HT-29 (cell line): ENCODE measurements around the gene VAMP3. TPM values are rescaled to one million over a fixed set of nuclear protein-coding genes. Genes with fewer than 3 reads are reported as not detected.

Experiments
- DNase-seq: peaks from one replicate; pipeline ENCODE4 v3.0.0-alpha.2; 2015; ENCODE audit warnings: low spot score
- total RNA-seq: library from RNA; depleted of rRNA; stranded (reverse); fragments of >200 nt; shearing (Covaris generic); gene quantifications from 2 replicates; pipeline ENCODE4 v1.2.3, GENCODE V29; 2014; rRNA removed

VAMP3 gene
- total RNA-seq = 49.2 and 50.7 TPM in 2 replicates

GRCh38 chr1:7770997-7771822 lies at the start of gene VAMP3:
Gene VAMP3, plus strand, starts transcription at chr1:7771296. Its CDS starts 88 bp downstream, at chr1:7771384.
- DNase-seq = peak; percentile 73

GRCh38 chr1:7721940-7722669 lies 49.0 kb upstream of the VAMP3 start:
- DNase-seq = no peak

- no peak for DNase-seq
These were observed 48.5 kb upstream of the VAMP3 start for GRCh38 chr1:7722670-7723012.

GRCh38 chr1:7726623-7727022 lies 44.5 kb upstream of the VAMP3 start:
- no peak for DNase-seq

- DNase-seq = no peak
These were observed 43.2 kb upstream of the VAMP3 start for GRCh38 chr1:7727809-7728471.

GRCh38 chr1:7729761-7730160 lies 41.3 kb upstream of the VAMP3 start:
- DNase-seq = no peak

GRCh38 chr1:7732331-7732730 lies 38.8 kb upstream of the VAMP3 start:
- DNase-seq = no peak

GRCh38 chr1:7733276-7733675 lies 37.8 kb upstream of the VAMP3 start:
- no peak for DNase-seq

- no peak for DNase-seq
These were observed 33.1 kb upstream of the VAMP3 start for GRCh38 chr1:7738044-7738443.

GRCh38 chr1:7743346-7743745 lies 27.8 kb upstream of the VAMP3 start:
- DNase-seq = no peak

- DNase-seq = no peak
These were observed 26.2 kb upstream of the VAMP3 start for GRCh38 chr1:7744882-7745281.

GRCh38 chr1:7745783-7746182 lies 25.3 kb upstream of the VAMP3 start:
- DNase-seq = no peak

- DNase-seq = no peak
These were observed 23.5 kb upstream of the VAMP3 start for GRCh38 chr1:7747605-7748004.

GRCh38 chr1:7749126-7749525 lies 22.0 kb upstream of the VAMP3 start:
- no peak for DNase-seq

GRCh38 chr1:7751174-7751573 lies 19.9 kb upstream of the VAMP3 start:
- no peak for DNase-seq

- peak; percentile 85 for DNase-seq
These were observed 18.3 kb upstream of the VAMP3 start for GRCh38 chr1:7752512-7753417.

GRCh38 chr1:7753641-7754040 lies 17.5 kb upstream of the VAMP3 start:
- DNase-seq = no peak

GRCh38 chr1:7754234-7754633 lies 16.9 kb upstream of the VAMP3 start:
- DNase-seq = no peak

- DNase-seq = peak; percentile 18
These were observed 15.6 kb upstream of the VAMP3 start for GRCh38 chr1:7755448-7755847.

- no peak for DNase-seq
These were observed 10.9 kb upstream of the VAMP3 start for GRCh38 chr1:7760245-7760644.

GRCh38 chr1:7761103-7761502 lies 10.0 kb upstream of the VAMP3 start:
- no peak for DNase-seq
